WTC11 (cell line): ENCODE results near the gene P2RX6. TPM values are rescaled to one million over a fixed set of nuclear protein-coding genes. Genes with fewer than 3 reads are reported as not detected.

Experiments
- ATAC-seq: fragments of 200-7000 bp; cut with Tn5 transposase; 2 replicates; pipeline ENCODE4 v1.10.0; 2021; ENCODE audit warnings: mild to moderate bottlenecking, moderate library complexity
- CTCF ChIA-PET: fragments of 300-600 bp; sonication (Branson Sonifier 250); formaldehyde crosslinking; loops from one replicate; lab custom pipeline; 2021; ENCODE audit warnings: antibody characterized with exemption; lab: Charles Lee
- POLR2A ChIA-PET: fragments of 350-600 bp; sonication (Branson Sonifier 250); formaldehyde crosslinking; loops from one replicate; lab custom pipeline; 2021; ENCODE audit warnings: antibody characterized with exemption; lab: Charles Lee
- DNase-seq: peaks from one replicate; pipeline ENCODE4 v3.0.0; 2021; ENCODE audit warnings: low spot score
- H3K27ac Mint-ChIP-seq: 2 replicates; pipeline ENCODE4 v1.8.0; 2021; ENCODE audit warnings: mixed read lengths
- H3K27me3 Mint-ChIP-seq: 2 replicates; pipeline ENCODE4 v1.8.0; 2021; ENCODE audit warnings: low read depth, mild to moderate bottlenecking, moderate library complexity, mixed read lengths
- H3K36me3 Mint-ChIP-seq: 2 replicates; pipeline ENCODE4 v1.8.0; 2021; ENCODE audit warnings: mixed read lengths
- H3K4me1 Mint-ChIP-seq: 2 replicates; pipeline ENCODE4 v1.8.0; 2022; ENCODE audit warnings: mixed read lengths
- H3K4me3 Mint-ChIP-seq: 2 replicates; pipeline ENCODE4 v1.8.0; 2021; ENCODE audit warnings: mild to moderate bottlenecking, moderate library complexity, mixed read lengths
- H3K9me3 Mint-ChIP-seq: 2 replicates; pipeline ENCODE4 v1.8.0; 2021; ENCODE audit warnings: mixed read lengths
- ATF1 ChIP-seq: sonication (generic); formaldehyde crosslinking; IDR thresholded peaks from 2 replicates; pipeline ENCODE4 v1.8.1; 2023; ENCODE audit warnings: mild to moderate bottlenecking, moderate library complexity, missing genetic modification reagents
- CREB1 ChIP-seq: sonication (generic); formaldehyde crosslinking; IDR thresholded peaks from 2 replicates; pipeline ENCODE4 v1.8.0; 2023; ENCODE audit warnings: mild to moderate bottlenecking, missing genetic modification reagents
- ELF4 ChIP-seq: sonication (generic); formaldehyde crosslinking; IDR thresholded peaks from 2 replicates; pipeline ENCODE4 v1.8.1; 2022; ENCODE audit warnings: low read depth, mild to moderate bottlenecking, moderate library complexity, missing genetic modification reagents
- GABPB1 ChIP-seq: sonication (generic); formaldehyde crosslinking; IDR thresholded peaks from 2 replicates; pipeline ENCODE4 v1.8.1; 2023; ENCODE audit warnings: mild to moderate bottlenecking, missing genetic modification reagents
- GRHL2 ChIP-seq: fragments of 250-450 bp; sonication (Bioruptor Pico); IDR thresholded peaks from 2 replicates; pipeline ENCODE4 v1.8.0; 2022; ENCODE audit warnings: mild to moderate bottlenecking, moderate library complexity; ENCODE audit not compliant: insufficient replicate concordance, severe bottlenecking
- NFATC4 ChIP-seq: fragments of 250-450 bp; sonication (Bioruptor Pico); IDR thresholded peaks from 2 replicates; pipeline ENCODE4 v1.9.0; 2021; ENCODE audit warnings: mild to moderate bottlenecking
- NFYB ChIP-seq: sonication (generic); formaldehyde crosslinking; conservative IDR thresholded peaks from 2 replicates; pipeline ENCODE4 v1.8.0; 2022; ENCODE audit warnings: low read depth, missing genetic modification reagents
- NR3C1 ChIP-seq: sonication (generic); formaldehyde crosslinking; conservative IDR thresholded peaks from 2 replicates; pipeline ENCODE4 v1.8.1; 2023; ENCODE audit warnings: low read depth, mild to moderate bottlenecking, missing genetic modification reagents
- OVOL2 ChIP-seq: fragments of 250-450 bp; sonication (Bioruptor Pico); IDR thresholded peaks from 2 replicates; pipeline ENCODE4 v1.9.0; 2021; ENCODE audit warnings: mild to moderate bottlenecking, borderline replicate concordance
- ZNF396 ChIP-seq: fragments of 250-450 bp; sonication (Bioruptor Pico); IDR thresholded peaks from 2 replicates; pipeline ENCODE4 v1.8.0; 2021; ENCODE audit warnings: mild to moderate bottlenecking, moderate library complexity, borderline replicate concordance
- ZNF423 ChIP-seq: fragments of 250-450 bp; sonication (Bioruptor Pico); IDR thresholded peaks from 2 replicates; pipeline ENCODE4 v2.1.2; 2022; ENCODE audit warnings: mild to moderate bottlenecking, moderate library complexity
- total RNA-seq: library from RNA; stranded (reverse); gene quantifications from 3 replicates; pipeline ENCODE4 v1.2.3, GENCODE V29; 2021
- TF ChIP-seq, protein P1 (sequence below): sonication (generic); formaldehyde crosslinking; IDR thresholded peaks from 2 replicates; pipeline ENCODE4 v1.8.0; 2023; ENCODE audit warnings: missing genetic modification reagents, mild to moderate bottlenecking, borderline replicate concordance
- TF ChIP-seq, protein P2 (sequence below): fragments of 250-450 bp; sonication (Bioruptor Pico); IDR thresholded peaks from 2 replicates; pipeline ENCODE4 v1.9.0; 2021; ENCODE audit warnings: mild to moderate bottlenecking
- TF ChIP-seq, protein P3 (sequence below): sonication (generic); formaldehyde crosslinking; IDR thresholded peaks from 2 replicates; pipeline ENCODE4 v1.8.0; 2022; ENCODE audit warnings: mild to moderate bottlenecking, missing genetic modification reagents

P2RX6 gene
- total RNA-seq, 1 experiment from 2014 or later = 0.13 TPM

DNA sequence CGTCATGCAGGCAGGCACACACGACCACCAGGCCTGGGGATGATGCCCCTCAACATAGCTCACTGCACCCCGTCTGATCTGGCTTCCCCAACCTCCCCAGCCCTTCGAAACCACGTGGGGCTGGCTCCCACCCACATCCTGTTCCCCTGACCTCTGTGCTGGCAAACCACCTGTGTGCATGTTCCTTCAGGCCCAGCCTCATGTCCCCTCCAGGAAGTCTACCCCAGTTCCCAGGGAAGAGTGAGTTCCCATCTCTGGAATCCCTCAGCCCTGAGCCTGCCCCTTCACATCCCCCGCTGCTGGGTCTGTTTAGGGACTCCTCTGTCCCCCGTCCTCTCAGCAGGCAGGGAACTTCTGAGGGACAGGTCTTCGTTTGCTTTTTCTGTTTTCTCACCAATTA, 10.3 kb downstream of the P2RX6 start:
- H3K27me3 Mint-ChIP-seq = peaks cover under 1% of the 10 kb centered on the region
- ATAC-seq (no peak), DNase-seq (no peak)
- H3K9me3 Mint-ChIP-seq = peaks cover under 1% of the 10 kb centered on the region; the same call in 1 of the 2 replicates
- H3K36me3 Mint-ChIP-seq = no peaks in the 10 kb centered on the region
- ChIA-PET POLR2A (interaction anchor here (0.7 kb wide), 1 partner anchor 15 kb away, joined by 10 read pairs; no protein-coding TSS in a partner anchor), CTCF (interaction anchor here (3.5 kb wide), 1 partner anchor 77 kb away, joined by 13 read pairs; no protein-coding TSS in a partner anchor)
- no peak overlapping the region for H3K4me3 Mint-ChIP-seq
- TF ChIP-seq, protein P1, sequence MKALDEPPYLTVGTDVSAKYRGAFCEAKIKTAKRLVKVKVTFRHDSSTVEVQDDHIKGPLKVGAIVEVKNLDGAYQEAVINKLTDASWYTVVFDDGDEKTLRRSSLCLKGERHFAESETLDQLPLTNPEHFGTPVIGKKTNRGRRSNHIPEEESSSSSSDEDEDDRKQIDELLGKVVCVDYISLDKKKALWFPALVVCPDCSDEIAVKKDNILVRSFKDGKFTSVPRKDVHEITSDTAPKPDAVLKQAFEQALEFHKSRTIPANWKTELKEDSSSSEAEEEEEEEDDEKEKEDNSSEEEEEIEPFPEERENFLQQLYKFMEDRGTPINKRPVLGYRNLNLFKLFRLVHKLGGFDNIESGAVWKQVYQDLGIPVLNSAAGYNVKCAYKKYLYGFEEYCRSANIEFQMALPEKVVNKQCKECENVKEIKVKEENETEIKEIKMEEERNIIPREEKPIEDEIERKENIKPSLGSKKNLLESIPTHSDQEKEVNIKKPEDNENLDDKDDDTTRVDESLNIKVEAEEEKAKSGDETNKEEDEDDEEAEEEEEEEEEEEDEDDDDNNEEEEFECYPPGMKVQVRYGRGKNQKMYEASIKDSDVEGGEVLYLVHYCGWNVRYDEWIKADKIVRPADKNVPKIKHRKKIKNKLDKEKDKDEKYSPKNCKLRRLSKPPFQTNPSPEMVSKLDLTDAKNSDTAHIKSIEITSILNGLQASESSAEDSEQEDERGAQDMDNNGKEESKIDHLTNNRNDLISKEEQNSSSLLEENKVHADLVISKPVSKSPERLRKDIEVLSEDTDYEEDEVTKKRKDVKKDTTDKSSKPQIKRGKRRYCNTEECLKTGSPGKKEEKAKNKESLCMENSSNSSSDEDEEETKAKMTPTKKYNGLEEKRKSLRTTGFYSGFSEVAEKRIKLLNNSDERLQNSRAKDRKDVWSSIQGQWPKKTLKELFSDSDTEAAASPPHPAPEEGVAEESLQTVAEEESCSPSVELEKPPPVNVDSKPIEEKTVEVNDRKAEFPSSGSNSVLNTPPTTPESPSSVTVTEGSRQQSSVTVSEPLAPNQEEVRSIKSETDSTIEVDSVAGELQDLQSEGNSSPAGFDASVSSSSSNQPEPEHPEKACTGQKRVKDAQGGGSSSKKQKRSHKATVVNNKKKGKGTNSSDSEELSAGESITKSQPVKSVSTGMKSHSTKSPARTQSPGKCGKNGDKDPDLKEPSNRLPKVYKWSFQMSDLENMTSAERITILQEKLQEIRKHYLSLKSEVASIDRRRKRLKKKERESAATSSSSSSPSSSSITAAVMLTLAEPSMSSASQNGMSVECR (CRISPR knock-in tag) = no peak
- TF ChIP-seq, protein P2, sequence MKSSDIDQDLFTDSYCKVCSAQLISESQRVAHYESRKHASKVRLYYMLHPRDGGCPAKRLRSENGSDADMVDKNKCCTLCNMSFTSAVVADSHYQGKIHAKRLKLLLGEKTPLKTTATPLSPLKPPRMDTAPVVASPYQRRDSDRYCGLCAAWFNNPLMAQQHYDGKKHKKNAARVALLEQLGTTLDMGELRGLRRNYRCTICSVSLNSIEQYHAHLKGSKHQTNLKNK (CRISPR knock-in tag) = no peak
- TF ChIP-seq NR3C1 (no peak), ELF4 (CRISPR knock-in tag) (no peak)
- H3K4me1 Mint-ChIP-seq = peaks cover 6% of the 10 kb centered on the region
- no peak overlapping the region; the same call in 1 of the 2 replicates for H3K27ac Mint-ChIP-seq

DNA sequence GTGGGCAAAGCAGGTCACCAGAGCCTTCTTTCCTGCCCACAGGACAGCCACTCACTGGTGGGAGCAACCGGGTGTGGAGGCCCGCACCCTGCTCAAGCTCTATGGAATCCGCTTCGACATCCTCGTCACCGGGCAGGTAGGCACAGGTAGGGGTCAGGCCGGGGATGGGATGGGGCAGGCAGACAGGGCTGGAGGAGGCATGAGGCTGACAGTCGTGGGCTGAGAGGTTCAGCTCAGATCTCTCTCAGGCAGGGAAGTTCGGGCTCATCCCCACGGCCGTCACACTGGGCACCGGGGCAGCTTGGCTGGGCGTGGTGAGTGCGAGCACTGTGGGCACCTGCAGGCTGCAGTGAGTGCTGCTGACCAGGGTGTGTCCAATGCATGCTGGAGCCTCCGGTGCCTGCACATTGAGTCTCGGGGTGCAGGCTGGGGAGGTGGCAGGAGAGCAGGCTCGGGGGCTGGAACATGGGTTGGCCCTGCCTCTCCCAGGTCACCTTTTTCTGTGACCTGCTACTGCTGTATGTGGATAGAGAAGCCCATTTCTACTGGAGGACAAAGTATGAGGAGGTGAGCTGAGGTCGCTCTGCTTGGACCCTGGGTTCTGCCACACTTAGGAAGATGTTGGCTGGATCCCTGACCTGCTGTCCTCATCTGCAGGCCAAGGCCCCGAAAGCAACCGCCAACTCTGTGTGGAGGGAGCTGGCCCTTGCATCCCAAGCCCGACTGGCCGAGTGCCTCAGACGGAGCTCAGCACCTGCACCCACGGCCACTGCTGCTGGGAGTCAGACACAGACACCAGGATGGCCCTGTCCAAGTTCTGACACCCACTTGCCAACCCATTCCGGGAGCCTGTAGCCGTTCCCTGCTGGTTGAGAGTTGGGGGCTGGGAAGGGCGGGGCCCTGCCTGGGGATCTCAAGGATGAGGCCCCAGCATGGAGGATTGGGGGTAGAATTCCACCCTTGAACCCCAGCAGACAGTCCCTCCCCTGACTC, 11.1 kb downstream of the P2RX6 start:
- no peaks in the 10 kb centered on the region for H3K36me3 Mint-ChIP-seq
- DNase-seq (no peak), ATAC-seq (no peak)
- no peaks in the 10 kb centered on the region for H3K9me3 Mint-ChIP-seq
- H3K4me1 Mint-ChIP-seq = peaks cover 6% of the 10 kb centered on the region
- H3K27me3 Mint-ChIP-seq = peaks cover 8% of the 10 kb centered on the region
- TF ChIP-seq NFATC4 (CRISPR knock-in tag) (no peak), ATF1 (CRISPR knock-in tag) (no peak), ELF4 (CRISPR knock-in tag) (no peak), NFYB (CRISPR knock-in tag) (no peak), ZNF396 (CRISPR knock-in tag) (no peak), GRHL2 (CRISPR knock-in tag) (no peak), ZNF423 (CRISPR knock-in tag) (no peak), CREB1 (CRISPR knock-in tag) (no peak), OVOL2 (no peak), GABPB1 (CRISPR knock-in tag) (no peak)
- TF ChIP-seq, protein P3, sequence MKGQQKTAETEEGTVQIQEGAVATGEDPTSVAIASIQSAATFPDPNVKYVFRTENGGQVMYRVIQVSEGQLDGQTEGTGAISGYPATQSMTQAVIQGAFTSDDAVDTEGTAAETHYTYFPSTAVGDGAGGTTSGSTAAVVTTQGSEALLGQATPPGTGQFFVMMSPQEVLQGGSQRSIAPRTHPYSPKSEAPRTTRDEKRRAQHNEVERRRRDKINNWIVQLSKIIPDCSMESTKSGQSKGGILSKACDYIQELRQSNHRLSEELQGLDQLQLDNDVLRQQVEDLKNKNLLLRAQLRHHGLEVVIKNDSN (CRISPR knock-in tag) = no peak
- POLR2A ChIA-PET = no interaction called here
- CTCF ChIA-PET = interaction anchor here (3.5 kb wide), 1 partner anchor 77 kb away, joined by 13 read pairs; no protein-coding TSS in a partner anchor
- H3K4me3 Mint-ChIP-seq = no peak overlapping the region
- H3K27ac Mint-ChIP-seq = no peak overlapping the region
